ENCODE data around the gene CALML6. TPM values are rescaled to one million over a fixed set of nuclear protein-coding genes. Genes with fewer than 3 reads are reported as not detected.

The CALML6 gene
- total and polyA plus RNA-seq, 10 of the 15 experiments (the other 5 are each of a cell fraction or from before 2014, with no cell fraction given), result 0.07 to 1.3 (median 0.21) TPM; not detected in 5

GRCh38 chr1:1945782-1946393 is 30.8 kb downstream of the CALML6 start:
- RAD21 ChIA-PET (ENCODE audit: unreplicated experiment), result no interaction called here
- no TSS peak for BruUV-seq (replicated peaks)
- Histone ChIP-seq H4K20me1 (ENCODE audit: control insufficient read depth, insufficient read depth) (no peaks in the 10 kb centered on the region), H3K79me2 (ENCODE audit: control insufficient read depth, insufficient read depth, low read length) (no peaks in the 10 kb centered on the region), H3K27me3 (replicated peaks in 1 of 2; ENCODE audit: control insufficient read depth in 2 of 2, insufficient read depth in 2 of 2, low read length in 1 of 2) (no peaks in the 10 kb centered on the region), H3K4me1 (ENCODE audit: control insufficient read depth, insufficient read depth, low read length) (no peaks in the 10 kb centered on the region), H3K4me2 (ENCODE audit: control insufficient read depth, insufficient read depth) (no peak overlapping the region), H3K4me3 (no peak overlapping the region), H3K9ac (ENCODE audit: control insufficient read depth, insufficient read depth, low read length) (no peak overlapping the region), H3K27ac (ENCODE audit: control insufficient read depth, insufficient read depth) (no peak overlapping the region), H3K36me3 (ENCODE audit: control insufficient read depth in 2 of 2, insufficient read depth in 2 of 2, low read length in 1 of 2) (no peaks in the 10 kb centered on the region), H2AFZ (ENCODE audit: control insufficient read depth, low read depth, low read length) (no peak overlapping the region), H3K9me3 (replicated peaks; ENCODE audit: control insufficient read depth, insufficient read depth, low read length) (no peaks in the 10 kb centered on the region)
- no peak for TF ChIP-seq SMARCA5 (IDR thresholded peaks at IDR 0.05)
- TF ChIP-seq ATF3 (IDR thresholded peaks at IDR 0.05; ENCODE audit: borderline replicate concordance, extremely low read depth, low read depth, low read length), result no peak
- TF ChIP-seq IRF5 (IDR thresholded peaks at IDR 0.05; ENCODE audit: borderline replicate concordance), result no peak
- TF ChIP-seq RFX5 (IDR thresholded peaks at IDR 0.05; ENCODE audit: low read depth, low read length), result no peak
- DNase-seq (ENCODE audit: low read depth, low spot score), result no peak
- FAIRE-seq, result no peak
- 54% methylated on average over 28 of the region's 29 CpGs for WGBS (ENCODE audit: insufficient coverage, insufficient replicate concordance, low lambda C conversion rate, missing lambda C conversion rate)
- intact Hi-C loops (cut with micrococcal nuclease; ENCODE audit: unreplicated experiment), result no loop called here
- SMC1A ChIA-PET (ENCODE audit: uncharacterized antibody, unreplicated experiment), result interaction anchor here (0.7 kb wide), 1 partner anchor 212 kb away, joined by 3 read pairs; no protein-coding TSS in a partner anchor
- POLR2A ChIA-PET, result no interaction called here
- in situ Hi-C loops (cut with MboI), result no loop called here
- CTCF ChIA-PET, result no interaction called here
- ATAC-seq, result no peak

GRCh38 chr1:1946540-1946939 is 31.5 kb downstream of the CALML6 start:
- Histone ChIP-seq H3K4me2 (ENCODE audit: control insufficient read depth, insufficient read depth) (no peak overlapping the region), H3K4me1 (ENCODE audit: control insufficient read depth, insufficient read depth, low read length) (no peaks in the 10 kb centered on the region), H3K9me3 (replicated peaks; ENCODE audit: control insufficient read depth, insufficient read depth, low read length) (no peaks in the 10 kb centered on the region), H3K79me2 (ENCODE audit: control insufficient read depth, insufficient read depth, low read length) (no peaks in the 10 kb centered on the region), H4K20me1 (ENCODE audit: control insufficient read depth, insufficient read depth) (no peaks in the 10 kb centered on the region), H3K4me3 (no peak overlapping the region), H3K27me3 (replicated peaks in 1 of 2; ENCODE audit: control insufficient read depth in 2 of 2, insufficient read depth in 2 of 2, low read length in 1 of 2) (no peaks in the 10 kb centered on the region), H3K36me3 (ENCODE audit: control insufficient read depth in 2 of 2, insufficient read depth in 2 of 2, low read length in 1 of 2) (no peaks in the 10 kb centered on the region), H2AFZ (ENCODE audit: control insufficient read depth, low read depth, low read length) (no peak overlapping the region), H3K27ac (ENCODE audit: control insufficient read depth, insufficient read depth) (no peak overlapping the region), H3K9ac (ENCODE audit: control insufficient read depth, insufficient read depth, low read length) (no peak overlapping the region)
- ChIA-PET POLR2A (no interaction called here), SMC1A (ENCODE audit: uncharacterized antibody, unreplicated experiment) (interaction anchor here (1.3 kb wide), 1 partner anchor 98 kb away, joined by 3 read pairs; no protein-coding TSS in a partner anchor), RAD21 (ENCODE audit: unreplicated experiment) (no interaction called here), CTCF (no interaction called here)
- no peak for ATAC-seq
- intact Hi-C loops (cut with micrococcal nuclease; ENCODE audit: unreplicated experiment), result no loop called here
- in situ Hi-C loops (cut with MboI), result no loop called here
- BruUV-seq (replicated peaks), result no TSS peak
- 49% methylated on average over 11 of the region's 11 CpGs for WGBS (ENCODE audit: insufficient coverage, insufficient replicate concordance, low lambda C conversion rate, missing lambda C conversion rate)
- no peak for DNase-seq (ENCODE audit: low read depth, low spot score)
- FAIRE-seq, result no peak
- TF ChIP-seq GABPA (IDR thresholded peaks at IDR 0.05; ENCODE audit: low read depth) (no peak), ESRRA (IDR thresholded peaks at IDR 0.05; ENCODE audit: low read length) (no peak), EGR1 (IDR thresholded peaks at IDR 0.05; ENCODE audit: borderline replicate concordance in 1 of 2, low read depth in 2 of 2, low read length in 2 of 2) (no peak), POU2F2 (IDR thresholded peaks at IDR 0.05; ENCODE audit: borderline replicate concordance, low read depth, low read length) (no peak), MYB (IDR thresholded peaks at IDR 0.05; ENCODE audit: borderline replicate concordance, low read depth, low read length) (no peak), SRF (IDR thresholded peaks at IDR 0.05; ENCODE audit: low read depth in 2 of 2, low read length in 2 of 2) (no peak), TBL1XR1 (IDR thresholded peaks at IDR 0.05; ENCODE audit: low read depth, low read length) (no peak), ZBTB11 (CRISPR knock-in tag; IDR thresholded peaks at IDR 0.05) (no peak)

All from GM12878 (cell line).